ENCODE measurements around the gene OPA3.
"Not testable (repeated sequence)": the region's sequence is repeated elsewhere in the genome, so short reads cannot be mapped to it uniquely, and the experiment has no call there.

OPA3 gene

GRCh38 chr19:45584332-45585157, at the start of gene OPA3:
TSS of gene OPA3 (minus strand) at chr19:45584802. CDS start at chr19:45584764, 38 bp downstream.
- DNase-seq (ENCODE audit: low read depth, low spot score) = peak; percentile 100

GRCh38 chr19:45632468-45633196, 48.0 kb upstream of the OPA3 start:
- peak; percentile 97 for DNase-seq (ENCODE audit: low read depth, low spot score)

GRCh38 chr19:45630463-45630862, 45.9 kb upstream of the OPA3 start:
- DNase-seq (ENCODE audit: low read depth, low spot score) = peak; percentile 92

DNA sequence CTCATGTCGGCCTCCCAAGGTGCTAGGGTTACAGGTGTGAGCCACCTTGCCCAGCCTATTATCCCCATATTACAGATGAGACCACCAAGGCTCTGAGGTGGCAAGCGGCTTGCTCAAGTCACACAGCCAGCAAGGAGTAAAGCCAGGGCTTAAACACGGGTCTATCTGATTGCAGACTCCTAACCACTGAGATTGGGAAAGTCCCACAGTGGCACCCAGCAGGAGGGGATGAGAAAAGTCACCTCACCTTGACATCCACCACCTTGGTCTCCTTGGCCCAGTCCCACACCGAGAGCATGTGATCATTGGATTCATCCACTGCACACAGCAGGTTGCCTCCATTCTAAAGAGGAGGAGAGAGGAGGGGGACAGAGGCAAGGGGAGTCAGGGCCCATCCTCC, 45.1 kb upstream of the OPA3 start:
- DNase-seq (ENCODE audit: low read depth, low spot score) = no peak

DNA sequence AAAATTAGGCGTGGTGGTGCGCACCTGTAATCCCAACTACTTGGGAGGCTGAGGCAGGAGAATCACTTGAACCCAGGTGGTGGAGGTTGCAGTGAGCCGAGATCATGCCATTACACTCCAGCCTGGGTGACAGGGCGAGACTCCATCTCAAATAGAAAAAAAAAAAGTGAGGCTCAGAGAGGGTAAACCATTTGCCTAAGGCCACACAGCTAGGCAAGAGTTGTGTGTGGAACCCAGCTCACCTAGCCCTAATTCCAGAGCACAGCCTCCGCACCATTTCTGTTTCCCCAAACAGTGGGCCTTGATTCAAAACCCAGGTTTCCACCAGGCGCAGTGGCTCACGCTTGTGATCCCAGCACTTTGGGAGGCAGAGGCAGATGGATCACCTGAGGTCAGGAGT, 43.6 kb upstream of the OPA3 start:
- DNase-seq (ENCODE audit: low read depth, low spot score) = not testable (repeated sequence)

DNA sequence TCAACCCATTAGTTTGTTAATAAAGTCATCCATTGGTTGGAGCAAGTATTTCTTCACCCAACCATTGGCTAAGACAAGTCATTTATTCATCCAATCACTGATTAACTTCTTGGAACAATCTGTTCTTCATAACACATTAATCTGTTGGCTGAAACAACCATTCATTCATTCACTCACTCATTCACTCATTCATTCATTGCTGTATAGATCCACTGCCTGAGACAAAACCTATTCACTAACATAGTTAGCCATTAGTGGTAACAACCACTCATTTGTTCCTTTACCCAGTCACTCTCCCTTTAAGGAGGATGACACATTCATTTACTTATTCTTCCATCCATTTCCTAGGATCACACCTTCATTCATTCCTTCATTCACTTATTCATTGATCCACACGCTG, 39.4 kb upstream of the OPA3 start:
- no peak for DNase-seq (ENCODE audit: low read depth, low spot score)

DNA sequence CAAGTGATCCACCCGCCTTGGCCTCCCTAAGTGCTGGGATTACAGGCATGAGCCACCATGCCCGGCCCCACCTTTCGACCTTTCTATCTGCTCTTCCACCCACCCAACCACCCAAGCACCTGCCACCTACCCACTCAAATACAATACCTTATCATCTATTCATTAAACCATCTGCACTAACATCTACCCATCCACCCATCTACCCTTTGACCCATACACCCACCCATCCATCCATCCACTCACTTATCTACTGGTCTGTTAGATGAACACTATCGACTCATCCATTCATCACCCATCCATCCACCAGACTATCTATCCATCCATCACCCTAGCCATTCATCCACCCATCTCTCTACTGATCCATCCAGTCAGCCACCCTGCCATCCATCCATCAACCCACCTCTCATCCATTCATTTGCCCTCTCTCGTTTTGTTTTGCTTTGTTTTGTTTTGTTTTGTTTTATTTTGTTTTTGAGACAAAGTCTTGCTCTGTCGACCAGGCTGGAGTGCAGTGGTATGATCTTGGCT, 37.4 kb upstream of the OPA3 start:
- DNase-seq (ENCODE audit: low read depth, low spot score) = no peak

- no peak for DNase-seq (ENCODE audit: low read depth, low spot score)
These were observed 36.8 kb upstream of the OPA3 start for GRCh38 chr19:45621389-45621788.

GRCh38 chr19:45616704-45617017, 32.1 kb upstream of the OPA3 start:
- DNase-seq (ENCODE audit: low read depth, low spot score) = no peak

DNA sequence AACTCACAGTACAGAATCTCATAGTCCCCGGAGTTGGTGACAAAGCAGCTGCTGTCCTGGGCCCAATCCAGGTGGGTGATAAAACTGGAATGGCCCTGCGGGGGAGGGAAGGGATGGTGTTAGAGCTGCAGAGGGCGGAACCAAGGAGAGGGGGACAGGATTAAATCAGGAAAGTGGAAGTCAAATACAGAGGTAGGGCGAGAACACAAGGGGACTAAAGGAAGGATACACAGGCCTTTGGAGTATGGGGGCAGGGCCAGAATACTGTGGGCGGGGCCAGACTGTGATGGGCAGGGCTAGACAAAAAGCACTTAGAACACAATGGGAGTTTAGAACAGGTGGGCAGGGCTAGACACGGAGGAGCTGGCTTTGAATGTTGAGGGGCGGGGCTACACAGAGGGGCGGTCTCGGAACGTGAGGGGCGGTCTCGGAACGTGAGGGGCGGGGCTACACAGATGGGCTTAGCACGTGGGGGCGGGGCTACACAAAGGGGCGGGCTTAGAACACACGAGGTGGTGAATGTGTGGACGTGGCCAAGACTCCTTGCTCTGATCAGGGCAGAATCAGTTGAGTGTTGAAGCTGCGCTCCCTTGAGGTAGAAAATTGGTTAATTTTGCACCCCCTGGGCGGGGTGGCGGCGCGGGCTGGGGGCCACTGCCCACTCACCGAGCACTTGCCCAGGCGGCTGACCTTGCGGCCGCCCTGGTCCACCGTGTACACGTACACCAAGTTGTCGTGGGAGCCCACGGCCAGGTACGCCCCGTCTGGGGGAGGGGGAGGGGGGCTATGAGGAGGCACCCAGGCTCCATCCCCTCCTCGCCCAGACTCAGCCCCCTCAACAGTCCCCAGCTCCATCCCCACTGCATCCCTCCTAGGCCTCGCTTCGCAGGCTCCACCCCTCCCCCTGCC, 31.4 kb upstream of the OPA3 start:
- DNase-seq (ENCODE audit: low read depth, low spot score) = peak; percentile 91

DNA sequence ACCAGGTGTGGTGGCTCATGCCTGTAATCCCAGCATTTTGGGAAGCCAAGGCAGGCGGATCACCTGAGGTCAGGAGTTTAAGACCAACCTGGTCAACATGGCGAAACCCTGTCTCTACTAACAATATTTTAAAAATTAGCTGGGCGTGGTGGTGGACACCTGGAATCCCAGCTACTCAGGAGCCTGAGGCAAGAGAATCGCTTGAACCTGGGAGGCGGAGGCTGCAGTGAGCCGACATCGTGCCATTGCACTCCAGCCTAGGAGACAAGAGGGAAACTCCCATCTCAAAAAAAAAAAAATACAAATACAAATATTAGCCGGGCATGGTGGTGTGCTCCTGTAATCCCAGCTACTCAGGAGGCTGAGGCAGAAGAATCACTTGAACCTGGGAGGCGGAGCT, 30.5 kb upstream of the OPA3 start:
- not testable (repeated sequence) for DNase-seq (ENCODE audit: low read depth, low spot score)

DNA sequence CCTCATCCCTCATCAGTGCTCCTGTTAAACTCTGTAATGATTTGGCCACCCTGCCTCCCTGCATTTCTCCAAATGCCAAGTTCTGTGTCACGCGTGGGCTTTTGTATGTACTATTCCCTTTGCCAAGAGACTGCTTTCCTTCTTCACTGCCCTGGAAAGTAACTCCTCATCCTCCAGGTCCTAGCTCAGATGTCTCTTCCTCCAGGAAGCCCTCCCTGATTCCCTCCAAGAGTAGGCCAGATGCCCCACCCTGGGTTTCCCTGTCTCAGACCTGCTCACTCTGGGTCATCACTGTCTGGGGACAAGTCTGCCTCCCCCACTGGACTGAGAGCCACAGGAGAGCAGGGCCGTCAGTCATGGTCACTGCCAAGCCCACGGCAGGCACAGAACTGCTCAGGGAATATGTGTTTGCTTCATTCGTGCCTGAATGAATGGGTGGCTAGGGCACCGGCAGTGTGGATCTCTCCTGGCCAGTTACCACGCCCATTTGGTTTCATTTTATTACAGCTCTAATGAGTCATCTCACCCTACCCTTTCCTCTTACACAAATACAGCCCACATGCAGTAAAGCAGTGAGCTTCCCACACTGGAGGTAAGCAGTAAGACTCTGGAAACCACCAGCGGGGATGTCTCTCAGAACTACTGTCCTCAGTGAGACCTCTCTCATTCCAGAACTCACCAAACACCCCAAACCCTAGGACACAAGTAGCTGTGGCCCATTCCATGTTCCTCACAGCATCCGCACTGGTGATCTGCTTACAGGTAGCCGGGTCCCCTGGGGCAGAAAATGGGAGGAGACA, 29.5 kb upstream of the OPA3 start:
- peak; percentile 90 for DNase-seq (ENCODE audit: low read depth, low spot score)

DNA sequence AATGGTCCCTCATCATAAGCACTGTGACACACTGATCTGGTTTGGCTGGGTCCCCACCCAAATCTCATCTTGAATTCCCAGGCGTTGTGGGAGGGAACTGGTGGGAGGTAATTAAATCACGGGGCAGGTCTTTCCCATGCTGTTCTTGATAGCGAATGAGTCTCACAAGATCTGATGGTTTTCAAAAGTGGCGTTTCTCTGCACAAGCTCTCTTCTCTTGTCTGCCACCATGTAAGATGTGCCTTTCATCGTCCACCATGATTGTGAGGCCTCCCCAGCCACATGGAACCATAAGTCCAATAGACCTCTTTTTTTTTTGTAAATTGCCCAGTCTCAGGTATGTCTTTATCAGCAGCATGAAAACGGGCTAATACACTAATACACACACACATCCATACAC, 24.3 kb upstream of the OPA3 start:
- no peak for DNase-seq (ENCODE audit: low read depth, low spot score)

GRCh38 chr19:45607071-45608029, 22.7 kb upstream of the OPA3 start:
- DNase-seq (ENCODE audit: low read depth, low spot score) = peak; percentile 88

DNA sequence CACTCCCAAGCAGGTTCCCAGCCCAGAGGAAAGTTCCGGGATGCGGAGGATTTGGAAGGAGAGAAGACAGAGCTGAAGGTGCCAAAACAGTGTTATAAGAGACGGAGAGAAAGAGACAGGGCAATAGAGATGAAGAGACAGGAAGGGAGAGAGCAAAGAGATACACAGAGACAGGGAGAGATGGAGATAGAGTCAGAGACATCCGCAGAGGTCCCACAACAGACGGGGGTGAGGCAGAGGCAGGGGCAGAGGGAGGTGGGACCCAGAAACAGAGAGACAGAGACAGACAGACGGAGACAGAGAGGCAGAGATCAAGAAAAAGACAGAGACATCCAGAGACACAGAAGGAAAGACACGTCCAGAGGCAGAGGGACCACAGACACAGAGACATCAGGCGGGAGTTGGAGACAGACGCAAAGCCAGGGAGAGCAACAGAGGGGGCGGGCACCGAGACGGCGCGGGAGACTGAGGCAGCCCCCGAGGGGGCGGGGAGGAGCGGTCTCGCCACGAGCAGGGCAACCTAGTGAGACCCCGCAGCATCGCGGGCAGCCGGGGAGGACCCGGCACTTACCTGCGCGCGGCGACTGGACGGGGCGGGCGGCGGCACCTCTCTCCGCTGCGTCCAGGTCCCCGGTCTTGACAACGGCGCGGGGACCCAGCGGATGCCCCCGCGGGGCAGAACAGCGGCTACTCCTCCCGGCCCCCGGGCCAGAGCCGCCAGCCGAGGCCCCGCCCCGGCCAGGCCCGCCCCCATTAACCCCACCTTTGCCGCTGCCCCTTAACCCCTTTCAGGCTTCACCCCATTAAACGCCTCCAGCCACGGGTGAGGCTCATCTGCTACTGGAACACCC, 17.1 kb upstream of the OPA3 start, which contains the start of gene GPR4:
Gene GPR4, minus strand, starts transcription at position 689 of the 851 bp plus-strand sequence. CDS start 10,346 bp downstream, outside the sequence.
- DNase-seq (ENCODE audit: low read depth, low spot score) = peak; percentile 23

- no peak for DNase-seq (ENCODE audit: low read depth, low spot score)
These were observed 16.5 kb upstream of the OPA3 start for GRCh38 chr19:45601115-45601514.

DNA sequence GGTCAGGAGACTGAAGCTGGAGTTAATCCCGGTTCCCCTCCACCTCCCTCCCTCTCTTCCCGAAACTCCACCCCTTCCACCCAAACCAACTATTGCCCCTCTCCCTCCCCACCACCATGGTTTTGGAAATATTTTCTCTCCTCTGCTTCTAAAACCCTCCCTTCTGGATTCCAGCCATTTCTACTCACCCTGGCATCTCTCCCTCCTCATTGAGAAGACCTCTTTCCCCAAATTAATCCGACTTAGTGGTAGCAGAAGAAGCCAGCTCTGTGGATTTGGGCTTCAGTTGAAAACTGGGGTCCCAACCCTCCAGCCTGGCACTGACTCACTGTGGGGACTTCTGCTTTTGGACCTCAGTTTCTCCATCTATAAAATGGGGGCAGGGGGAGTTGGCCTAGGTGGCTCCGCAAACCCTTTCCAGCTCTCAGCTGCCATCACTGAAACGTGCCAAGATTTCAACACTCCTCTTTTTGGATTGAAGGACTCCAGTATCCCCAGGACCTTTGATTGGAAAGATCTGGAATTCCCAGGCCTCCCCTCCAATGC, 15.8 kb upstream of the OPA3 start:
- DNase-seq (ENCODE audit: low read depth, low spot score) = no peak

GRCh38 chr19:45599286-45599685, 14.7 kb upstream of the OPA3 start:
- DNase-seq (ENCODE audit: low read depth, low spot score) = no peak

Data from astrocyte of the hippocampus (primary cell).